Effector CD8-positive, alpha-beta T cell (primary cell): ENCODE data around the gene C9orf40.

Experiments
- DNase-seq: peaks from one replicate; lab custom pipeline; 2025; lab: John Stamatoyannopoulos, UW

C9orf40 gene

GRCh38 chr9:74940600-74940999, 12.1 kb downstream of the C9orf40 start:
- no peak for DNase-seq

GRCh38 chr9:74935008-74935407, 17.7 kb downstream of the C9orf40 start:
- DNase-seq: no peak

GRCh38 chr9:74921737-74922136, 31.0 kb downstream of the C9orf40 start:
- DNase-seq: no peak

- no peak for DNase-seq
These were observed 31.6 kb downstream of the C9orf40 start for GRCh38 chr9:74920944-74921626.

GRCh38 chr9:74910036-74910435, 42.7 kb downstream of the C9orf40 start:
- DNase-seq: no peak

- no peak for DNase-seq
These were observed 44.0 kb downstream of the C9orf40 start for GRCh38 chr9:74908665-74909064.

GRCh38 chr9:74907085-74907484, 45.6 kb downstream of the C9orf40 start:
- no peak for DNase-seq

- no peak for DNase-seq
These were observed 51.7 kb downstream of the C9orf40 start for GRCh38 chr9:74901001-74901400.
